ENCODE data around the gene BBS7. TPM values are rescaled to one million over a fixed set of nuclear protein-coding genes. Genes with fewer than 3 reads are reported as not detected.

Gene BBS7
- total RNA-seq, 2 experiments from 2014 or later = 16.6 to 20.7 TPM

GRCh38 chr4:121796283-121796682, 74.0 kb downstream of the BBS7 start:
- Mint-ChIP-seq H3K36me3 (peaks cover 2% of the 10 kb centered on the region), H3K4me1 (peaks cover 25% of the 10 kb centered on the region), H3K4me3 (no peak overlapping the region), H3K27ac (no peak overlapping the region), H3K27me3 (peaks cover 3% of the 10 kb centered on the region), H3K9me3 (no peaks in the 10 kb centered on the region)
- ATAC-seq (ENCODE audit: low read depth) (no peak), DNase-seq (no peak)
- POLR2A ChIA-PET = no interaction called here

- no peak for DNase-seq
- Mint-ChIP-seq H3K27ac (no peak overlapping the region), H3K27me3 (peaks cover 3% of the 10 kb centered on the region), H3K4me3 (no peak overlapping the region), H3K4me1 (peaks cover 16% of the 10 kb centered on the region), H3K36me3 (no peaks in the 10 kb centered on the region), H3K9me3 (no peaks in the 10 kb centered on the region)
- no peak for ATAC-seq (ENCODE audit: low read depth)
- POLR2A ChIA-PET = no interaction called here
These were observed 75.6 kb downstream of the BBS7 start for GRCh38 chr4:121794505-121795188.

GRCh38 chr4:121792966-121793365, 77.3 kb downstream of the BBS7 start:
- POLR2A ChIA-PET = interaction anchor here (1.0 kb wide), 1 partner anchor 96 kb away, joined by 3 read pairs; the partner anchor contains the start of gene ANXA5

GRCh38 chr4:121791481-121791880, 78.8 kb downstream of the BBS7 start:
- H3K27ac Mint-ChIP-seq = no peak overlapping the region
- no peaks in the 10 kb centered on the region for H3K9me3 Mint-ChIP-seq
- POLR2A ChIA-PET = no interaction called here
- H3K36me3 Mint-ChIP-seq = no peaks in the 10 kb centered on the region
- DNase-seq (no peak), ATAC-seq (ENCODE audit: low read depth) (no peak)
- peaks cover 12% of the 10 kb centered on the region for H3K4me1 Mint-ChIP-seq
- peaks cover 8% of the 10 kb centered on the region for H3K27me3 Mint-ChIP-seq
- H3K4me3 Mint-ChIP-seq = no peak overlapping the region

More at GRCh38 chr4:121792966-121793365, 77.3 kb downstream of the BBS7 start:
- H3K36me3 Mint-ChIP-seq = no peaks in the 10 kb centered on the region
- no peaks in the 10 kb centered on the region for H3K9me3 Mint-ChIP-seq
- no peak overlapping the region for H3K4me3 Mint-ChIP-seq
- ATAC-seq (ENCODE audit: low read depth) (no peak), DNase-seq (no peak)
- peaks cover 12% of the 10 kb centered on the region for H3K4me1 Mint-ChIP-seq
- H3K27me3 Mint-ChIP-seq = peaks cover 8% of the 10 kb centered on the region
- H3K27ac Mint-ChIP-seq = no peak overlapping the region

- Mint-ChIP-seq H3K36me3 (no peaks in the 10 kb centered on the region), H3K9me3 (no peaks in the 10 kb centered on the region), H3K27ac (no peak overlapping the region), H3K27me3 (peaks cover 8% of the 10 kb centered on the region), H3K4me3 (no peak overlapping the region), H3K4me1 (peaks cover 9% of the 10 kb centered on the region)
- POLR2A ChIA-PET = no interaction called here
- ATAC-seq (ENCODE audit: low read depth) (no peak), DNase-seq (no peak)
These were observed 79.3 kb downstream of the BBS7 start for GRCh38 chr4:121790976-121791375.

GRCh38 chr4:121789960-121790829, 80.1 kb downstream of the BBS7 start:
- Mint-ChIP-seq H3K9me3 (no peaks in the 10 kb centered on the region), H3K4me1 (peaks cover 2% of the 10 kb centered on the region), H3K36me3 (no peaks in the 10 kb centered on the region), H3K27me3 (peaks cover 13% of the 10 kb centered on the region), H3K4me3 (no peak overlapping the region), H3K27ac (no peak overlapping the region)
- POLR2A ChIA-PET = no interaction called here
- ATAC-seq (ENCODE audit: low read depth) = no peak
- DNase-seq = no peak

GRCh38 chr4:121789455-121789854, 80.8 kb downstream of the BBS7 start:
- no peaks in the 10 kb centered on the region for H3K9me3 Mint-ChIP-seq
- H3K27ac Mint-ChIP-seq = no peak overlapping the region
- peaks cover 16% of the 10 kb centered on the region for H3K27me3 Mint-ChIP-seq
- no peak for DNase-seq
- no peak overlapping the region for H3K4me3 Mint-ChIP-seq
- H3K36me3 Mint-ChIP-seq = no peaks in the 10 kb centered on the region
- peaks cover 2% of the 10 kb centered on the region for H3K4me1 Mint-ChIP-seq
- ATAC-seq (ENCODE audit: low read depth) = no peak
- POLR2A ChIA-PET = no interaction called here

- Mint-ChIP-seq H3K36me3 (no peaks in the 10 kb centered on the region), H3K4me3 (no peak overlapping the region), H3K27ac (no peak overlapping the region), H3K27me3 (peaks cover 20% of the 10 kb centered on the region), H3K4me1 (peaks cover 2% of the 10 kb centered on the region), H3K9me3 (no peaks in the 10 kb centered on the region)
- no peak for DNase-seq
- POLR2A ChIA-PET = no interaction called here
- no peak for ATAC-seq (ENCODE audit: low read depth)
These were observed 81.4 kb downstream of the BBS7 start for GRCh38 chr4:121788896-121789295.

GRCh38 chr4:121786221-121786620, 84.1 kb downstream of the BBS7 start:
- no peaks in the 10 kb centered on the region for H3K36me3 Mint-ChIP-seq
- H3K27me3 Mint-ChIP-seq = peaks cover 29% of the 10 kb centered on the region
- H3K9me3 Mint-ChIP-seq = no peaks in the 10 kb centered on the region
- no peak overlapping the region for H3K27ac Mint-ChIP-seq
- no peak overlapping the region for H3K4me3 Mint-ChIP-seq
- ATAC-seq (ENCODE audit: low read depth) = no peak
- POLR2A ChIA-PET = no interaction called here
- no peak for DNase-seq
- H3K4me1 Mint-ChIP-seq = peaks cover 2% of the 10 kb centered on the region

- Mint-ChIP-seq H3K4me1 (peaks cover 2% of the 10 kb centered on the region), H3K27ac (no peak overlapping the region), H3K36me3 (no peaks in the 10 kb centered on the region), H3K9me3 (no peaks in the 10 kb centered on the region), H3K4me3 (no peak overlapping the region), H3K27me3 (peaks cover 34% of the 10 kb centered on the region)
- no peak for ATAC-seq (ENCODE audit: low read depth)
- POLR2A ChIA-PET = no interaction called here
- no peak for DNase-seq
These were observed 84.8 kb downstream of the BBS7 start for GRCh38 chr4:121785479-121785878.

GRCh38 chr4:121784975-121785374, 85.3 kb downstream of the BBS7 start:
- no peak for ATAC-seq (ENCODE audit: low read depth)
- DNase-seq = no peak
- Mint-ChIP-seq H3K27ac (no peak overlapping the region), H3K36me3 (no peaks in the 10 kb centered on the region), H3K9me3 (no peaks in the 10 kb centered on the region), H3K27me3 (peaks cover 36% of the 10 kb centered on the region), H3K4me3 (no peak overlapping the region), H3K4me1 (peaks cover 2% of the 10 kb centered on the region)
- POLR2A ChIA-PET = no interaction called here

GRCh38 chr4:121784401-121784800, 85.9 kb downstream of the BBS7 start:
- Mint-ChIP-seq H3K36me3 (no peaks in the 10 kb centered on the region), H3K4me1 (peaks cover 2% of the 10 kb centered on the region), H3K9me3 (no peaks in the 10 kb centered on the region), H3K4me3 (no peak overlapping the region), H3K27me3 (peaks cover 33% of the 10 kb centered on the region), H3K27ac (no peak overlapping the region)
- DNase-seq (no peak), ATAC-seq (ENCODE audit: low read depth) (no peak)
- POLR2A ChIA-PET = no interaction called here

GRCh38 chr4:121783210-121783609, 87.1 kb downstream of the BBS7 start:
- Mint-ChIP-seq H3K4me3 (no peak overlapping the region), H3K4me1 (no peaks in the 10 kb centered on the region), H3K27me3 (peaks cover 35% of the 10 kb centered on the region), H3K9me3 (no peaks in the 10 kb centered on the region), H3K27ac (no peak overlapping the region), H3K36me3 (no peaks in the 10 kb centered on the region)
- POLR2A ChIA-PET = no interaction called here
- ATAC-seq (ENCODE audit: low read depth) (no peak), DNase-seq (no peak)

All from activated naive CD8-positive, alpha-beta T cell treated with anti-CD3 and anti-CD28 coated beads, Interleukin-2, amount 10 ng/mL, durations not matched to agents 7 days and 5 days (primary cell).